ENCODE measurements around the gene NEURL3. TPM values are rescaled to one million over a fixed set of nuclear protein-coding genes. Genes with fewer than 3 reads are reported as not detected.
"Not testable (repeated sequence)": the region's sequence is repeated elsewhere in the genome, so short reads cannot be mapped to it uniquely, and the experiment has no call there.

NEURL3 gene
- total RNA-seq, 2 donors from 2014 or later = 2.5 to 2.6 TPM

DNA sequence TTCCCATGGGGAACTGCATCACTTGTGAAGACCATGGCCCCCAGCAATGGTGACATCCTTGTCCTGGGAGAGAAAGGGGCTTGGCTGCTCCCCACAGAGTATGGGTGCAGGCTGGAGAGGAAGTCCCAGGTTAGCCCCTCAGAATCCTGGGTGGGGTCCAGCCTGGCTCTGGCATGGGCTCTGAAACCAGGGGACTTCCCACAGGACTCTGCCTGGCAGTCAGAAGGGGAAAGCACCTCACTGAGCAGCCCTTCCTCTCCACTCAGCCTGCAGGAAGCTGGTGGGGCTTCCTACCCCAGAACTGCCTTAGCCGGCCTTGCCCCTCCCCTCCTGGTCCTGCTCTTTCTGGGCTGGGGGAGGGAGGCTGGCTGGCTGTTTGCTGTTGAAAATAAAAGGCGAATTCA is 3.7 kb downstream of the NEURL3 start:
- H3K36me3 ChIP-seq = no peaks in the 10 kb centered on the region
- no peak for DNase-seq
- peaks cover 18% of the 10 kb centered on the region for H3K4me1 ChIP-seq
- no peaks in the 10 kb centered on the region for H3K27me3 ChIP-seq
- H3K9me3 ChIP-seq = no peaks in the 10 kb centered on the region
- H3K4me3 ChIP-seq = no peak overlapping the region
- intact Hi-C loops (cut with DNase I) = no loop called here
- no peak overlapping the region for H3K9ac ChIP-seq (ENCODE audit: low read depth in 2 of 2, low read length in 2 of 2)
- no peak overlapping the region for H3K27ac ChIP-seq
- TF ChIP-seq, protein P1, sequence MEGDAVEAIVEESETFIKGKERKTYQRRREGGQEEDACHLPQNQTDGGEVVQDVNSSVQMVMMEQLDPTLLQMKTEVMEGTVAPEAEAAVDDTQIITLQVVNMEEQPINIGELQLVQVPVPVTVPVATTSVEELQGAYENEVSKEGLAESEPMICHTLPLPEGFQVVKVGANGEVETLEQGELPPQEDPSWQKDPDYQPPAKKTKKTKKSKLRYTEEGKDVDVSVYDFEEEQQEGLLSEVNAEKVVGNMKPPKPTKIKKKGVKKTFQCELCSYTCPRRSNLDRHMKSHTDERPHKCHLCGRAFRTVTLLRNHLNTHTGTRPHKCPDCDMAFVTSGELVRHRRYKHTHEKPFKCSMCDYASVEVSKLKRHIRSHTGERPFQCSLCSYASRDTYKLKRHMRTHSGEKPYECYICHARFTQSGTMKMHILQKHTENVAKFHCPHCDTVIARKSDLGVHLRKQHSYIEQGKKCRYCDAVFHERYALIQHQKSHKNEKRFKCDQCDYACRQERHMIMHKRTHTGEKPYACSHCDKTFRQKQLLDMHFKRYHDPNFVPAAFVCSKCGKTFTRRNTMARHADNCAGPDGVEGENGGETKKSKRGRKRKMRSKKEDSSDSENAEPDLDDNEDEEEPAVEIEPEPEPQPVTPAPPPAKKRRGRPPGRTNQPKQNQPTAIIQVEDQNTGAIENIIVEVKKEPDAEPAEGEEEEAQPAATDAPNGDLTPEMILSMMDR (IDR thresholded peaks at IDR 0.05) = no peak

DNA sequence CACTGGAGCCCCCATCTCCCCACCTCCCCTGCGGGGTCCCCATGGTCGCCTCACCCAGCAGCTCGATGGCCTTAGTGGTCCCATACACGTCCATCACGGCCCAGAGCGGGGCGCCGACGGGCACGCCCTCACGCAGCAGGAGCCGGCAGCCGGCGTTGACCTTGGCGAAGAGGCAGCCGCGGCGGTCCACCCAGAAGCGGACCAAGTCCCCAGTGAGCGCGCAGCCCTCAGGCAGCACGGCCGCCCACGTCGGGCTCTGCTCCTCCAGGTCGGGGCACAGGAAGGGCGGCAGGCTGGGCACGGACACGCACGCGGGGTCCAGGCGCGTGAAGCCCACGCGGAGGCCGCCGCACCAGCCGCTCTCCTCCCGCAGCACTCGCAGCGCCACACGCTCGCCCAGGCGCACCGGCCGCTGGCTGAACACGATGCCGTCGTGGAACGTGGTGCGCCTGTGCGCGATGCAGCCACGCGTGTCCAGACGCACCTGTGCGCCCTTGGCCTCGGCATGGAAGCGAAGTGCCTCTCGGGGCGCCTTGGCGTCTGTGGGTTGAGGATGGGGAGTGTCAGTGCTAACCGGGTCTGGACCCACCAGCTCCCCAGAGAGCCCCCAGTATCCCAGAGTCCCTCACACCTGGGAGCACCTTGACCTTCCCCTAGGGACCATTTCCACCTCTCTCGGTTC is 4.6 kb downstream of the NEURL3 start:
- H3K4me1 ChIP-seq = peaks cover 13% of the 10 kb centered on the region
- H3K9ac ChIP-seq (ENCODE audit: low read depth in 2 of 2, low read length in 2 of 2) = no peak overlapping the region
- no peak for DNase-seq
- intact Hi-C loops (cut with DNase I) = no loop called here
- no peaks in the 10 kb centered on the region for H3K27me3 ChIP-seq
- H3K9me3 ChIP-seq = no peaks in the 10 kb centered on the region
- H3K36me3 ChIP-seq = no peaks in the 10 kb centered on the region
- H3K27ac ChIP-seq = no peak overlapping the region
- TF ChIP-seq, protein P1 (IDR thresholded peaks at IDR 0.05) = no peak
- no peak overlapping the region for H3K4me3 ChIP-seq

DNA sequence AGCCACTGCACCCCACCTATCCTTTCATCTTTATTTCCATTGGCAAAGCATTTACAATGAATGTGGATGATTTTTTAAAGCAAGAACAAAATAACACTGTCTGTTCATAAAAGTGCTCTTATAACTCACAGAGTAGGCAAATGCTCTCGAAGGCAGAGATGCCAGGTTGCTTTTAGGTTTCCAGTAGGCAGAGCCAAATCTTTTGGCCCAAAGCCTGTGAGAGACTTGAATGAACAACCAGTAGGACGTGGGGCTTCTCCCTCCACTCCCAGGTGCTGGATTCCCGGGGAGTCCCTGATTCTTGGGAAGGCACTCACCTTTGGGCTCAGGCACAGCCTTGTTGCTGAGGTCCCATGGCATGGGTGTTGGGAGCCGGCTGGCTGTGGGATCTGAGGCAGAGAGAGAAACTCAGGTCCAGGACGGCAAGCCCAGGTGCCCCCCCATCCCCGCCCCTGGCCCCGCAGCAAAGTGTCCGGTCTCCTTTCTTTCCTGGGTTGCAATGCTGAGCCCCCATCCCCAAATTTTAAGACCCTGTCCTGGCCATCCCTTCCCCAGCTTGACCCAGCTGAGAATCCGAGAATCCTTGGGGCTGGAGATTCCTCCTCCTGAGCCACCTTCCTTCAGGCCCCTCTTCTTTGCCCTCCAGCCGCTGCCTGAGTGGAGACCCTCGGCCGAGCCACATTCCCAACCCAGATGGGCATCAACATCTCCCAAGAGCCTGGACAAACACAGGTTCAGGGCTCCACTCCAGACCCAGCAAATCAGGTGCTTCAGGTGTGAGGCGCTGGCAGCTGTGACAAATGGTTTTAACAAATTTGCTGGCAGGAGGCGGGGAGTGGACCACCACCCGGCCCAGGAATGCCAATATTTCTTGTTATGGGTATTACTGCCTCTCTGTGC is 5.8 kb downstream of the NEURL3 start:
- no peaks in the 10 kb centered on the region for H3K27me3 ChIP-seq
- H3K9me3 ChIP-seq = no peaks in the 10 kb centered on the region
- no peak overlapping the region for H3K4me3 ChIP-seq
- peaks cover 8% of the 10 kb centered on the region for H3K4me1 ChIP-seq
- DNase-seq = no peak
- H3K27ac ChIP-seq = no peak overlapping the region
- intact Hi-C loops (cut with DNase I) = no loop called here
- H3K36me3 ChIP-seq = no peaks in the 10 kb centered on the region
- TF ChIP-seq, protein P1 (IDR thresholded peaks at IDR 0.05) = no peak
- no peak overlapping the region for H3K9ac ChIP-seq (ENCODE audit: low read depth in 2 of 2, low read length in 2 of 2)

DNA sequence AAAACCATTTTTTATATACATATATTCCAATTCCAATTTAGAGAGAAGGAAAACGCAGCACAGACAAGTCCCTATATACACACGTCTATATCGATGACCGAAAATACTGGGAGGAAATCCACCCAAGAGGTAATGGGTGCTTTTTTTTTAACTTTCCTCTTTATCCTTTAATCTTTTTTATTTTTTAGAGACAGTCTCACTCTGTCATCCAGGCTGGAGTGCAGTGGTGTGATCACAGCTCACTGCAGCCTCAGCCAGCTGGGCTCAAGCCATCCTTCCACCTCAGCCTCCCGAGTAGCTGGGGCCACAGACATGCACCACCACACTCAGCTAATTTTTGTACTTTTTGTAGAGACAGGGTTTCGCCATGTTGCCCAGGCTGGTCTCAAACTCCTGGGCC is 6.5 kb downstream of the NEURL3 start:
- H3K4me3 ChIP-seq; H3K27ac ChIP-seq; intact Hi-C loops (cut with DNase I); H3K9ac ChIP-seq (ENCODE audit: low read depth in 2 of 2, low read length in 2 of 2); H3K4me1 ChIP-seq; H3K27me3 ChIP-seq; H3K9me3 ChIP-seq; H3K36me3 ChIP-seq; DNase-seq: not testable (repeated sequence)

DNA sequence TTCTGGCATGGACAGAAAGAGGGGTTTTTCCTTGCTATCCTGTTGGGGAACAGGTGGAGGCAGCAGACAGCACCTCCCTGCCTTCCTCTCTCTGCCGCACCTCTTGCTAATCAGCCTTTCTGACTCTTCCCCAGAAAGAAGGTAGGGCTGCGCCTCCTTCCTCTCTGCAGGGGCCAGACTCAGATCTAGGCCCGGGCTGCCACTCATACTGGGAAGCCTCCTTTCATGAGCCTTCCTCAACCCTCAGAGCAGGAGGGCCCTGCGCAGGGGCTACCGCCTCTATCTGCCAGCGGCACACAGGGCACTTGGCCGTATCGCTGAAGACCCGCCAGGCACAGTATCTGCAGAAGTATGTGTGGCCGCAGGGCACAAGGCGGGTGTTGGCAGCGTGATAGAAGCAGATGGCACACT is 7.1 kb downstream of the NEURL3 start:
- DNase-seq = no peak
- intact Hi-C loops (cut with DNase I) = no loop called here
- TF ChIP-seq, protein P1 (IDR thresholded peaks at IDR 0.05) = no peak

More for the DNA sequence above, 7.1 kb downstream of the NEURL3 start:
- no peak overlapping the region for H3K27ac ChIP-seq
- H3K9me3 ChIP-seq = no peaks in the 10 kb centered on the region
- H3K36me3 ChIP-seq = no peaks in the 10 kb centered on the region
- H3K27me3 ChIP-seq = no peaks in the 10 kb centered on the region
- H3K4me1 ChIP-seq = peaks cover 7% of the 10 kb centered on the region
- H3K9ac ChIP-seq (ENCODE audit: low read depth in 2 of 2, low read length in 2 of 2) = no peak overlapping the region
- H3K4me3 ChIP-seq = no peak overlapping the region
